GM12872 (cell line): ENCODE data around the gene HACL1.

Source experiments
- CTCF ChIP-seq: IDR thresholded peaks from 3 replicates; pipeline ENCODE4 v1.5.1; 2011; ENCODE audit warnings: low read depth, mild to moderate bottlenecking, low read length, moderate library complexity; ENCODE audit not compliant: insufficient read depth

Gene HACL1

DNA sequence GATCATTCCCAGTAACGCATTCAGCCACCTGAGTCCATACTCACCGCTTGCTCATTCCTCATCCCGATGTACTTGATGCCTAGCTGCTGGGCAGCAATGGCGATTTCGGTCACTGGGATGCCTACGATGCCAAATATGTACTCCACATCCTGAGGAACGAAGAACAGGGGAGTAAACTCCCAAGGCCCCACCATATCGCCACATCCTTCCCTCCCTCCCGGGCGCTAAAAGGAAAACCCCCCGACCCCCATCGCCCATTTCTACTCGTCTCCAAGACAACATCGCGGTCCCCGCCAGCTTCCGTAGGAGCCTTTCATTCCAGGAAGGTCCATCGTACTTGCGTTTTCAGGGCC lies 347 bp downstream of the HACL1 start:
- no peak for TF ChIP-seq CTCF

GRCh38 chr3:15595955-15596354 lies 5.4 kb downstream of the HACL1 start:
- TF ChIP-seq CTCF = no peak

DNA sequence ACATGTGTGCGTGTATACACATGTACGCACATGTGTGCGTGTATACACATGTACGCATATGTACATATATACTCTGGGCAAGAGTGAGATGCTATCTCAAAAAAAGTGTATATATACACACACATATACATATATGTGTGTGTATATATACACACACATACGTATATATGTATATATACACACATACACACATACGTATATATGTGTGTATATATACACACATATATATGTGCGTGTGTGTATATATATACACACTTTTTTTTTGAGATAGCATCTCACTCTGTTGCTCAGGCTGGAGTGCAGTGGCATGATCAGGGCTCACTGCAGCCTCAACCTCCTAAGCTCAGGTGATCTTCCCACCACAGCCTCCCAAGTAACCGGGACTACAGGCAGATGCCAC lies 8.4 kb downstream of the HACL1 start:
- no peak for TF ChIP-seq CTCF

GRCh38 chr3:15591928-15592327 lies 9.4 kb downstream of the HACL1 start:
- TF ChIP-seq CTCF = no peak

GRCh38 chr3:15591242-15591641 lies 10.1 kb downstream of the HACL1 start:
- TF ChIP-seq CTCF = no peak

DNA sequence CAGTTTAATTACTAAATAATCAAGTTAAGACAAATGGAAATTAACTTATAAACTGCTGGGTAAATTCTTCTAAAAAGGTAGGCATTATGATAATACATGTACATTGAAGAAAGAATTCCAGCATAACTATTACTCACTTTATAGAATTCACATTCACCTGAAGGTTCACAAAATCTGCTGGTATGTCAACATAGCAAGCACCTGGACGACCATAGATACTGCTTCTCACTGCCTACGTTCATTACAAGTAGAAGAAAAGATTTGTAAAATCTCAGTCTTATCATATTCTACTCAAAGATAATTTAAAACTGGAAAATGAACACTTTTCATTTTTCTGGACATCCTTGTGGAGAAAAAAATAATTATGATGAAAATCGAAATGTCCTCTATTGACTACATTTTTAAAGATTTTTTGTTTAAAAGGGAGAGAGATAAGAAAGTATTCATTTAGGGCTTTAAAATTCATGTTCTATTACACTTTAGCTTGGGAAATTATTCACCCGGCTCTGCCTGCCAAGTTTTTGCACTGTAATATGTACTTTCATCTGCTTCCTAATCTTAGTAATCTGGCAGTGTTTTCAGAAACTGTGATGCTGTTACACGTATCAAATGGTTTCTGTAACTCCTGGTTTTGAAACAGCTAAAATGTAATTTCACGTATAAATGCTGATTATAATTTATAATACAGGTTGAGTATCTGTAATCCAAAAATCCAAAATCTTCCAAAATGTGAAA lies 16.1 kb downstream of the HACL1 start:
- TF ChIP-seq CTCF = no peak

GRCh38 chr3:15581471-15582394 lies 19.6 kb downstream of the HACL1 start:
- TF ChIP-seq CTCF = no peak
